Stimulated activated CD8-positive, alpha-beta memory T cell treated with anti-CD3 and anti-CD28 coated beads, Interleukin-15, amount 100 ng/mL, for 24 hours (primary cell): ENCODE measurements around the gene TMEM267.
"Not testable (repeated sequence)": the region's sequence is repeated elsewhere in the genome, so short reads cannot be mapped to it uniquely, and the experiment has no call there.

Source experiments
- DNase-seq: peaks from one replicate; pipeline ENCODE4 v3.0.0-alpha.2; 2020; ENCODE audit warnings: low read depth

The TMEM267 gene, protein sequence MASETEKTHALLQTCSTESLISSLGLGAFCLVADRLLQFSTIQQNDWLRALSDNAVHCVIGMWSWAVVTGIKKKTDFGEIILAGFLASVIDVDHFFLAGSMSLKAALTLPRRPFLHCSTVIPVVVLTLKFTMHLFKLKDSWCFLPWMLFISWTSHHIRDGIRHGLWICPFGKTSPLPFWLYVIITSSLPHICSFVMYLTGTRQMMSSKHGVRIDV

DNA sequence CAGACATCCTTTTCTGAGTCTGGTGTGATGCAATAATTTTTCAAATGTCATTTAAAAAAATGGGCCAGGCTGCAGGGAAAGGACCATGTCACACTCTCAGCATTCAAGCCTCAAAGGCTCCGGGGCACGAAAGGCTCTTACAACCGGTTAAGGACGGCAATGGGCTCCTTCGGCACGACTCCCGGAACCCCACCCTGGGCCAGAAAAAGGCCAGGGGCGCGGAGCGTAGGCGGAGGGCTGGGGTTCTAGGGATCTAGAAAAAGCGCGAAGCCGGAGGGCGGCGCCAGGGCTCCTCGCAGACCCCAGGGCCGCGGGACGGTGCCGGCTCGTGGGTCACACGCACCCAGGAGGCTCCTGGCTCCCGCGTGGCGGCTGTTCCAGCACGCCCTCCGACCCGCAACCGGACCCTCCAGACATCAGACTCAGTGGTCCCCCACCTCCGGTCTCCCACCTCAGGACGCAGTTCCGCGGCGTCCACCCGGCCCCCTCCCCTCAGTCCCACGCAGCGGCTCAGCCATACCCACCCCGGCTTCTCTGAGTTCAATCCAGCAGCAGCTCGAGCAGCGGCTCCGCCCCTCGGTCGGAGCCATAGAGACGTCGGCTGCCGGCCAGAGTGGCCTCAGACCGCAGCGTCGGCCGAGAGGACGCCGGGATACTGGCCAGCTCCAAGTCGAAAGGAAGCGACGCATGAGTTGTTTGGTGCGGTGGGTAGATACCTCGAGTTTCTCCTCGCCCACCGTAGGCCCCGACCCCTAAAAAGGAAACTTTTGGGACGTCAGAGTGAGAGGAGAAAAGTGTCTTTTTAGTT, at the start of gene TMEM267:
Gene TMEM267, minus strand, starts transcription at position 568 of the 808 bp plus-strand sequence. CDS start 29,896 bp downstream, outside the sequence.
- peak; percentile 69 for DNase-seq

GRCh38 chr5:43530648-43531047, 47.0 kb upstream of the TMEM267 start:
- no peak for DNase-seq

GRCh38 chr5:43523662-43524072, 40.0 kb upstream of the TMEM267 start:
- DNase-seq: no peak

- no peak for DNase-seq
These were observed 37.0 kb upstream of the TMEM267 start for GRCh38 chr5:43520615-43521014.

GRCh38 chr5:43515678-43516048, 32.0 kb upstream of the TMEM267 start:
- DNase-seq: no peak

DNA sequence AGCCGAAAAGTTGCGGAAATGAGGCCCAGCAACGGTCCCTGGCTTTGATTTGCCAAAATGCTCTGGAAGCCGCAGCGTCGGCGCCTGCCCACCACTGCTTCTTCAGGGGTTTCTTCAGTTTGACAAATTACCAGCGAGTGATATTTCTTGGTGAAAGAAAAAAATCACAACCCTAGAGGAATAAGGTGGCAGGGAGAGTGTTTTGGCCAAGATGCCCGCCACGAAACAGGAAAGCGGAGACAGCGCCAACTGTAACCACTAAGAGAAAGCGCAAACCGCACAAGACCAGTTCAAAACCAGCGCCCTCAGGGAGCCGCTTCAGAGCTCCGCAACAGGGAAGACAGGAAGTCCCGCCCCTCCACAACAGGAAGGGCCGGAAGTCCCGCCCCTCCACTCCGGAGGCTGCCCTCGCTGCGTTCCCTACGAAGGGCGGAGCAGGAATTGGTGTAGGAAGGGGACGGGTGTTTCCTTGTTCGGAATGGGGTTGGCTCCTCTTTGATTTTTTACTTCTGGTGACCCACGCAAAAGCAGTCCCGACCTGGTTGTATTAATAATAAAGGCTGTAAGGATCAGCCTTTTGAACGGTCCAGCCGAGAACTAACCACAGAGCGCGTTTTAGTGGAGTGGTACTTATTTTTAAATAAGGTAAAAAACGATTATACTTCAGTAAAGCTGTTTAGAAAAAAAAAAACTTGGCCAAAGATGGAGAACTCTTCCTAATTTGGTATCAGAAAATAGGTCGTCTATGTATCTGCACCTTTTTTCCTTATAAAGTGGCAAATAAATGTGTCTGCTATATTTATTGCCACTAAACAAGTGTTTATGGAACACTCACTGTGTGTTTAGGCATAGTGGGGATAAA, 31.4 kb upstream of the TMEM267 start, which contains the start of gene C5orf34:
Gene C5orf34, minus strand, starts transcription at position 333 of the 862 bp plus-strand sequence. CDS start 5,809 bp downstream, outside the sequence.
- DNase-seq: peak; percentile 95

GRCh38 chr5:43514471-43514815, 30.8 kb upstream of the TMEM267 start:
- no peak for DNase-seq

DNA sequence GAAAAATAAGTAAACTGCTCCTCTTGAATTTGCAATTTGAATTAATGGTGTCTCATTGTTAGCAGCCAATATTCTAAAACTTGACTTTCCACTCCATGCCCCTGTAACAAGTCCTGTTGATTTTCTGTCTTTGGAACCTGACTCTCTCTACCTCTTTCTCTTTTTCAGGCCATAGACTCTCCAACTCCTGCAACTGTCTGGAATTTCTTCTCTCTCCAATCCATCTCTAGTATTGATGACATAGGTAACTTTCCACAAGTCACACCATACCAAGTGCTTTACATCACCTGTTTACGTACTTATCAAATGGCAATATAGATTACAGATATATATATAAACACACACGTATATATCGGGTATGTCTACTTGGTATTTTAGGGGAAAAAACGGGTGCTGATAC, 30.4 kb upstream of the TMEM267 start:
- DNase-seq: no peak

DNA sequence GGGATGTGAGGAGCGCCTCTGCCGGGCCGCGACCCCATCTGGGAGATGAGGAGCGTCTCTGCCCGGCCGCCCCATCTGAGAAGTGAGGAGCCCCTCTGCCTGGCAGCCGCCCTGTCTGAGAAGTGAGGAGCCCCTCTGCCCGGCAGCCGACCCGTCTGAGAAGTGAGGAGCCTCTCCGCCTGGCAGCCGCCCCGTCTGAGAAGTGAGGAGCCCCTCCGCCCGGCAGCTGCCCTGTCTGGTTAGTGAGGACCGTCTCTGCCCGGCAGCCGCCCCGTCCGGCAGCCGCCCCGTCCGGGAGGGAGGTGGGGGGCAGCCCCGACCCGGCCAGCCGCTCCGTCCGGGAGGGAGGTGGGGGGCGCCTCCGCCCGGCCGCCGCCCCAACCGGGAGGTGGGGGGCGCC, 27.4 kb upstream of the TMEM267 start:
- not testable (repeated sequence) for DNase-seq

DNA sequence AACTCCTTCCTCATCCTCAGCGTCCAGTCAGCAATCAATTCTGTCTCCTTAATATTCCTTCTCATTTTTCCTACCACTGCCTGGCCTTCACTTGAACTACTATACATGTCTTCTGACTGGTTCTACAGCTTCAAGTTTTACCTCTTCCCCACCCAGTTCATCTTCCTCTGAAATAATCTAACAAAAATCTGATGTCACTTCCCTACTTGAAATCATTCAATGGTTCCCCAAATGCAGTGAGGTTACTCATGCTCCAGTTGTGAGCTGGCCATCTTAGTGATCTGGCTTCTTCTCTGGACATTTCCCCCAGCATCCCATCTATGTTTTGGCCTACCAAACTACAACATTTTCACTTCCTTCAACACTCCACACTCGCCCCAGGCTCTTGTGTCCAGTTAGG, 14.9 kb upstream of the TMEM267 start:
- DNase-seq: no peak

- no peak for DNase-seq
These were observed 13.8 kb upstream of the TMEM267 start for GRCh38 chr5:43497311-43498104.

DNA sequence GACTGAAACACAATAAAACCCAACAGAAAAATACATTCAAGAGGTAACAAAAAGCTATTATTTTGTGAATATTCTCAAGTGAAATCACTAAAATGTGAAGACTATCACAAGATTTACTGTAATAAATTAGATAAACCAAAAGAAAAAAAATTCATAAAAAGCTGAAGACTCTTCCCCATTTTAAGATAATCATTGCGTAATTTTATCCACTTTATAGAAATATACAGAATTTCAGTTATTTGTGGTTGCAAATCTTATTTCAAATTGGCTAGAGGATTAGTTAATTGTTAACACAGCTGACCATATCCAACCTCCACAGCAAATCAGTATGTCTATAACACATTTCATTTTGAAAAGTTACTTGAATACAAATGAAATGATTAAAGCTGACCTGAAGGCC, 7.7 kb upstream of the TMEM267 start:
- no peak for DNase-seq

DNA sequence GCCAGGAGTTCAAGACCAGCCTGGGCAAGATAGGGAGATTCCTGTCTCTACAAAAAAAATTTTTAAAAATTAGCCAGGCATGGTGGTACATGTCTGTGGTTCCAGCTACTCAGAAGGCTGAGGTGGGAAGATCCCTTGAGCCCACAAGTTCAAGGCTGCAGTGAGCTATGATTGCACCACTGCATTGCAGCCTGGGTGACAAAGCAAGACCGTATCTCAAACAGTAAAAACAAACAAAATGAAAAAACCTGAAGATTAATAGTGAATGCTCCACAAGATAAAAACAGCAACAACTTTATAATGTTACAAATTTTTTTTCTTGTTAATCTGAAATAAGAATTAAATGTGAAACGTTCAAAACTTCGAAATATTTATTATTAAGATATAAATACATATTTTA, 2.7 kb upstream of the TMEM267 start:
- DNase-seq: no peak

DNA sequence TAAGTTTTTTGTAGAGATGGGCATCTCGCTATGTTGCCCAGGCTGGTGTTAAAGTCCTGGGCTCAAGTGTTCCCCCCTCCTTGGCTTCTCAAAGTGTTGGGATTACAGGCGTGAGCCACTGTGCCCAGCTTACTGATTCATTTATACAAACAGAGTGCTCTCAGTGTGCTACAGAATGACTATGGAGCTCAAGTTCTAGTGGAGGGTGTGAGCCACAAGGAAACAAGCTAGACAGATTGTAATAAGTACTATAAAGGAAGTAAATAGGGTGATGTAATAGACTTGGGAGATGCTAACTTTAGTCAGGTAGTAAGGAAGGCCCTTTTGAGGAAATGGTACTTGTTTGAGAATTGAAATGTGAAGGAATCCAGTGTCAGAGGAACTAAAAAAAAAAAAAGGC, 1.7 kb upstream of the TMEM267 start:
- no peak for DNase-seq

GRCh38 chr5:43484106-43484849, 613 bp upstream of the TMEM267 start:
- peak; percentile 58 for DNase-seq

DNA sequence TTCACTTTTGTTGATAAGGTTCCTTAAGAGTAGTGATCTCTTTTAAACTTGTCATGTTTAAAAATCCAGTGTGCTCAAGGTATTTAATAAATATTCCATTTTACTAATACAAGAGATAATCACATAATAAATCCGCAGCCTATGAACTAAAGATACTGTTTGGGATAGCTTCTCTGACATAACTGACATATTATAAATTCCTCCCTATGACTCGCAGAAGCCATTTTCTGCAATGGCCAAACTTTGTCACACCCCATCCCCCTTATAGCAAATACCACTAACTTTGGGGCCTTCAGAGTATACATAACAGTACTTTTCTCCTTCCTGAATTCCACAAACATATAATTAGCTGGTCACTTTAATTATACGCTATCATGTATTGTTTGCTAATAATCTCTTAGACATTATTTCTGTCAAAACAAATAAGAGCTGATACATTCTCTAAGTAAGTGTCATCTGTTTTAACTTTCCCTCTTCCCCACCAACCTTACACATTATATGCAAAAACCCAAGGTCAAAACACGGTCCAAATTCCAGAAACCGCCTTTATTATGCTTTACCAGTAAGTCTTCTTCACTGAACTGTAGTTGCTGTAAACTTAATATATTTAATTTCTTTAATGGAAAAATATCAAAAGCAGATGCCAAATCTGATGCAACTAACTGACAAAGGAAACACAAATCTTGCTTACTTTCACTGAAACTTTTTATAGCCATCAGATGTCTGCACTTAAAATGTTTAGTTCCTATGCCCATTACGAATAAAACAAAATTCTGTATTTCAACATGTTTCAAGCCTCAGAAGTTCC, 971 bp downstream of the TMEM267 start:
- DNase-seq: no peak

- no peak for DNase-seq
These were observed 13.8 kb downstream of the TMEM267 start for GRCh38 chr5:43469671-43470391.

DNA sequence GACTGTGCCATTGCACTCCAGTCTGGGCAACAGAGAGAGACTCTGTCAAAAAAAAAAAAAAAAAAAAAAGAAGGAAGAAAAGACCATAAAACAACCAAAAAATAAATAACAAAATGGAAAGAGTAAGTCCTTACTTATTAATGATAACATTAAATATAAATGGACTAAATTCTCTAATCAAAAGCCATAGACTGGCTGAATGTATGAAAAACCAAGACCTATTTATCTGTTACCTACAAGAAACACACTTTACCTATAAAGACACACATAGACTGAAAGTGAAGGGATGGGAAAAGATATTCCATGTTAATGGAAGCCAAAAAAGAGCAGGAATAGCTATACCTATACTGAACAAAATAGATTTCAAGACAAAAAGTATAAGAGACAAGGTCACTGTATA, 16.6 kb downstream of the TMEM267 start:
- no peak for DNase-seq

- not testable (repeated sequence) for DNase-seq
These were observed 18.2 kb downstream of the TMEM267 start for GRCh38 chr5:43465455-43465854.

GRCh38 chr5:43461066-43461465, 22.6 kb downstream of the TMEM267 start:
- no peak for DNase-seq
